ENCODE results near the gene NIFK.
"Not testable (repeated sequence)": the region's sequence is repeated elsewhere in the genome, so short reads cannot be mapped to it uniquely, and the experiment has no call there.

NIFK gene

GRCh38 chr2:121731366-121731765 lies 5.3 kb downstream of the NIFK start:
- no peak for DNase-seq

- DNase-seq = no peak
Observed at GRCh38 chr2:121727950-121728349, 8.7 kb downstream of the NIFK start.

- peak in 1 of 2 experiments; percentile 4 for DNase-seq
Observed at GRCh38 chr2:121727332-121727731, 9.3 kb downstream of the NIFK start.

GRCh38 chr2:121723316-121723715 lies 13.4 kb downstream of the NIFK start:
- DNase-seq = no peak

DNA sequence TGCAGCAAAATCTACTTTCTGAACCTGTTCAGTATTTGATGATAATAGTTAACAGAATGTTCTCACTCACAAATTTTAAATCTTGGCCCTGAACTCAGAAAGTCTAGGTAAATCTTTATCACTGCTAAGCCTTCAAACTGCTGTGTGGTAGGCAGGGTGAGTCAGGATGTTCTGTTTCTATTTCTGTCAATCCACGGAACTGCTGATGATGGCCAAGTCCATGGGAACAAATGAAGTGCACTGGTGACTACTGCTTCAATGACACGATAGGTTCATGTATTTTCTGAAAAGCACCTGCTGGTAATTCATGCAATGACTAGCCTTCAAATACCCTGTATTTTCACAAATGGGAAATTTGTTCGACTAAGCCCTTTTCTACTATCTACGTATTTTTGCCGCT lies 14.2 kb downstream of the NIFK start:
- peak in 1 of 2 experiments; percentile 46 for DNase-seq

- DNase-seq = peak; percentile 63 to 70
Observed at GRCh38 chr2:121721926-121722325, 14.7 kb downstream of the NIFK start.

GRCh38 chr2:121717529-121717928 lies 19.1 kb downstream of the NIFK start:
- DNase-seq = no peak

GRCh38 chr2:121716126-121716525 lies 20.5 kb downstream of the NIFK start:
- DNase-seq = no peak

GRCh38 chr2:121711481-121711880 lies 25.2 kb downstream of the NIFK start:
- DNase-seq = not testable (repeated sequence)

DNA sequence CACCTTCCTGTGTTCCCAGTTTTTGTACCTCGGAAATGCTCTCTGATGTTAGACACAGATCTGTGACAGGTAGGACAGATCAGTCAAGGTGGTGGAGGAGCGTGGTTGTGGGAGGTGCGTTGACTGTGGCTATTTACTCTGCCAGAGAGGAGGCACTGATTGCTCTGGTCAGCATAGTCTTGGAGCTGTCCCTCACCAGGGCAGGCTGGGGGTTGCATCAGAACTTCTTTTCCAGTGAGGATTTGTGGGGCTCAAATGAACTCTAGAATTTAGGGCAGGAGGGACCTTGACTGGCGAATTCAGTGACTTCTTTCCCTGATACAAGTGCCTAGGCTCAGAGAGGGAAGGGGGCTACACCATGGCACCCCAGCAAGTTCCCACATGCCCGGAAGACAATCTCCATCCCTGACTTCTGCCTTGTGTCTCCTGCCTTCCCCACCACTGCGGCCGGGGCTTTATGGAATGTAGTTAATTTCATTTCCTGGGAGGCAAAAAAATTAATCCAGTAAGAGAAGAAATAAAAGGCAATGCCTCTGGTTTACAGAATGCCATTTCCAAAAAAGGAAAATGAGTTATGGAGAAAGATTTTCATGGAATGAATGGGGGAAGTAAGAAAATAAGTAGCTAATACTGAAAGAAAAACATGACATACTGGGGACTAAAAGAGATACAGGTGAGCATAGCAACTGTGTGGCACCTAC lies 26.1 kb downstream of the NIFK start:
- DNase-seq = no peak

- no peak for DNase-seq
Observed at GRCh38 chr2:121709776-121710469, 26.8 kb downstream of the NIFK start.

DNA sequence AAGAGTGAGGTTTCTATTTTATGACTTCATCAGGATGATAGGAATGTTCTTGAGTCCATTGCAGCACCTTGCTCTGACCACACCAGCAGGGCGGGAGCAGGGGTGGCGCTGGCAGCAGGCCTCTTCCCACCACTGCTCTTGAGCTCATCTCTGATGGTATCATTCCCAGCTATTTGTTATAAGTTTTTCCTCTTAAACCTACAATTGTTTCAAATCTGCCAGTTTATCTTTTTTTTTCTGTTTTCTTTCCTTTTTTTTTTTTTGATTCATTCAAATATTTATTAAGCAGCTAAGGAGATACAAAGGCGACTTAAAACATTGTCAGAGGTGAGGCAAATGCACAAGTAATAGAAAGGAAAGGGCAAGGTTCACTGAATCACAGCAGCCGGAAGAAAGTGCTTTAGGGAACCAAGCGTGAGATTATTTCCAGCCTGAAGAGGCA lies 28.7 kb downstream of the NIFK start:
- no peak for DNase-seq

GRCh38 chr2:121707344-121707919 lies 29.2 kb downstream of the NIFK start:
- DNase-seq = no peak

- no peak for DNase-seq
Observed at GRCh38 chr2:121705958-121706357, 30.7 kb downstream of the NIFK start.

DNA sequence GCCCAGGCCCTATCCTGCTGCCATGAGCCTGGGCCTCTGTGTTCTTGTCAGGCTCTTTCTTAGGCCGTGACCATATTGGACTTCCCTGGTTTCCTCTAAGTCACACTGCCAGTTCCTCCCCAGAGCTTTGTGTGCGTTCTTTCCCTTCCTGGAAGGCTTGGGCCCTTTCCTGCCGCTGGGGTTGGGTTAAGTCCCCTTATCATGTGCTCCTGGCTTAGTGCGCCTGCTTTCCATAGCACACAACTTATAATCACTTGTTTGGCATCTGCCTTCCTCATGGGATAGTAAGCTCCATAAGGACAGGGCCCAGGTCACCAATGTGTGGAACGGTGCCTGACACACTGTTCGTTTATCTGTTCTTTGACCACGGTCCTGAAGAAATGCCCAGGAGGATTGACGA lies 31.3 kb downstream of the NIFK start:
- DNase-seq = no peak

DNA sequence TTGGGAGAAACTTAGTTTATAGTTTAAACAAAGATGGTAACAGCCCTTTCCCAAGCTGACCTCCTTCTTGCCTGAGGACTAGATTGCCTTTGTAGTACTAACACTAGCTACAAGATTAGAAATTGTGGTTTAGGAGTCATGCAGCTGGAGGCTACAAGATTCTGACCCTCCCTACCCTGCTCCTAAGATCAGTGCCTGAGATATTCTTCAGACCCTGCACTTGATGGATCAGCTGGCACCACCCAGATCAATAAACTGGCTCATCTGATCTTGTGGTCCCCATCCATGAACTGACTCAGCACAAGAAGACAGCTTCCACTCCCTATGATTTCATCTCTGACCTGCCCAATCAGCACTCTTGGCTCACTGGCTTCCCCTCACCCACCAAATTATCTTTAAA lies 34.9 kb downstream of the NIFK start:
- DNase-seq = not testable (repeated sequence)

DNA sequence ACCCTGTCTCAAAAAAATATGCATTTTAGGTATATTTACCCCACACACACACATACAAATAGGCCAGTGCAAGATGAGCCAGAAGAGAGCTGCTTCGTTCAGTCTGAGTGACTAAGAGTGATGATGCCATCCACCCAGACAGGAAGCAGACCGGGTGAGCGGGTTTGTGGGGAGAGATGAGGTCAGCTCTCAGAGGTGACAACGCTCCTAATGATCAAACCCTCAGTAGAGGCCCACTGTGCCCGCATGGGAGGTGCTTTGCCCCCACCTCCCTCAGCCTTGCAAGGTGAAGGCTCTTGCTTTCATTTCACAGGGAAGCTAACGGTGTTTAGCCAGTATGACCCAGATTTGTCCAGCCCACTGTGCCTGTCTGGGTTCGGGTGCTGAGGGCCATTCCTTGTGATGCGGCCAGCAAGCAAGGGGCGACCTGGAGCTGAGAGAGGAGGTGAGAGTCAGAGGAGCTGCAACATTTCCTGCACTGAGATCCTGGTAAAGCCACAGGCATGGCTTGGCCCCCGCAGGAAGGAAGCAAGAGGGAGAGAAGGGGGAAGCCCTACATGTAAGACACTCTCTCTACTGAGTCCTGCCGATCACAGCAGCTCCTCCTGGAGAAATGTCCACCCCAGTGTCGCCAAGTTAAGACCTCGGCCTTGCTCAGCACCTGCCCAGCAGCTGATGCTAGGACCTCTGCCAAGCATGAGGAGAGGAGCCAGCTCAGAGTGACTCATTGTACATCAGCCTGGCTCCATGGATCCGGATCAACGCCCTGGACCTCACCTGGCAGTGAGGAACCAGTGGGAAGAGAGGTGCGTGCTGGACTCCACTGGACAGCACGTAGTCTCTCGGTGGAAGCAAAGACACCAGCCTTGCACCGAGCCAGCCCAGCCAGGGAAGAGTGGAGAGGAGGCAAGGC lies 37.0 kb downstream of the NIFK start:
- DNase-seq = peak; percentile 88 to 89

GRCh38 chr2:121698318-121698930 lies 38.3 kb downstream of the NIFK start:
- peak in 1 of 2 experiments; percentile 47 for DNase-seq

DNA sequence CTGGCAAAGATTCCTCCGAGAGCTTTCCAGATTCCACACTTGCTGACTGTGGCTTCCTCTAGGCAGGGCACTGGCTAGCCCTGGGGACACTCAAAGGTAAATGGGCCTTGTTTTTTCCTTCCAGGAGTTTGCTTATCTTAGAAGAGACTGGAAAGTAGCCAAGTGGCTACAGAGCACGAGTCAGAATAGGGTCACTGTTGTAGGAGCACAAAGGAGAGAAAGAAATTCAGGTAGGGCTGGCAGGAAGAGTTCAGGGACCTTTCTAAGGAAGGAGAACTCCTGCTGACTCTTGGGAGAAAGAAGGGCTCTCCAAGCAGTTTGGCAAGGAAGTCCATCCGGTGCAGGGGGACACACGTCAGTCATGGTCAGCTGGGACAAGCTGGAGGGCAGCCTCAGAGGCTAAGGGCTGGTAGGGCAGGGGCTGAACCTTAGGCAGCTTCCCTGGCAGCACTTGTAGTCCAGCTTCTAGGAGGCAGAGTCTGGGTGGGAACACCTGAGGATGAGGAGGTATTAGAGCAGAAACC lies 39.5 kb downstream of the NIFK start:
- DNase-seq = no peak

- DNase-seq = no peak
Observed at GRCh38 chr2:121696410-121696930, 40.2 kb downstream of the NIFK start.

DNA sequence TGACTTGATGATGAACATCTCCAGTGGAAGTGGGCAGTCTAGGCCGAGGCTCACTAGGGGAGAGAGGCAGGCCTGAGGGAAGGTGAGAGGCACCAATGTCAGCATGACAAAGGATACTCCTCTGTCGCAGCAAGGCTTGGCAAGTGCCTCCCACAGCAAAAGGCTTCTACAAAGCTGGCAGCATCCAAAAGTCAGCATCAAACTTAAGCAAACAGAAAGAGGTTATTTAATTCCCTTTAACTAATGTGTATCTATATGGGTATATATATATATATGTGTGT lies 41.6 kb downstream of the NIFK start:
- DNase-seq = no peak

All from activated T-cell treated with anti-CD3 and anti-CD28 coated beads, Interleukin-2, amount 50 U/mL, for 48 hours (primary cell).